B cell (primary cell): ENCODE results near the gene ARFGAP1.

ENCODE experiments used
- EZH2 ChIP-seq: IDR thresholded peaks from 2 replicates; pipeline ENCODE4 v1.6.1; 2012; ENCODE audit warnings: borderline replicate concordance, low read depth, mild to moderate bottlenecking, moderate library complexity, low read length; ENCODE audit not compliant: insufficient read depth, poor library complexity, severe bottlenecking
- TF ChIP-seq, protein P1 (sequence below): fragments of 200-600 bp; IDR thresholded peaks from one replicate; pipeline ENCODE4 v1.8.0; 2022; ENCODE audit warnings: antibody characterized with exemption, mild to moderate bottlenecking

DNA sequence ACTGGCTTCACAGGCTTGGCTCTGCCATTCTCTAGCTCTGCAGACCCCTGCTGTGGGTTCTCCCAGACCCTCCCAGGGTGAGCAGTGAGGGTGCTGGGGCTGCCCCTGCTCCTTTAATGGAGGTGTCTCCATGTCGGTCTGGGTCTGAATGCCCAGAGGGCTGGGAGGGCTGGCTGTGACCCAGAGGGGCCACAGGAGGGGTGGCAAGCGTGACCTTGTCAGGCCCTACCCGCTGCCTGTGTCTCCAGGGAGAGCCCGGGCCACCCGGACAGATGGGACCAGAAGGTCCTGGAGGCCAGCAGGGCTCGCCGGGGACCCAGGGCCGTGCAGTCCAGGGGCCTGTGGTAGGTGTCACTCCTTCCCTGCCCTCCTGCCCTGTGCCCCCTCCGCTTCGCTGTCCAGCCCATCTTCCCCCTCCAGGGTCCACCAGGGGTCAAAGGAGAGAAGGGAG lies 52.4 kb downstream of the ARFGAP1 start:
- no peak for TF ChIP-seq EZH2
- TF ChIP-seq, protein P1, sequence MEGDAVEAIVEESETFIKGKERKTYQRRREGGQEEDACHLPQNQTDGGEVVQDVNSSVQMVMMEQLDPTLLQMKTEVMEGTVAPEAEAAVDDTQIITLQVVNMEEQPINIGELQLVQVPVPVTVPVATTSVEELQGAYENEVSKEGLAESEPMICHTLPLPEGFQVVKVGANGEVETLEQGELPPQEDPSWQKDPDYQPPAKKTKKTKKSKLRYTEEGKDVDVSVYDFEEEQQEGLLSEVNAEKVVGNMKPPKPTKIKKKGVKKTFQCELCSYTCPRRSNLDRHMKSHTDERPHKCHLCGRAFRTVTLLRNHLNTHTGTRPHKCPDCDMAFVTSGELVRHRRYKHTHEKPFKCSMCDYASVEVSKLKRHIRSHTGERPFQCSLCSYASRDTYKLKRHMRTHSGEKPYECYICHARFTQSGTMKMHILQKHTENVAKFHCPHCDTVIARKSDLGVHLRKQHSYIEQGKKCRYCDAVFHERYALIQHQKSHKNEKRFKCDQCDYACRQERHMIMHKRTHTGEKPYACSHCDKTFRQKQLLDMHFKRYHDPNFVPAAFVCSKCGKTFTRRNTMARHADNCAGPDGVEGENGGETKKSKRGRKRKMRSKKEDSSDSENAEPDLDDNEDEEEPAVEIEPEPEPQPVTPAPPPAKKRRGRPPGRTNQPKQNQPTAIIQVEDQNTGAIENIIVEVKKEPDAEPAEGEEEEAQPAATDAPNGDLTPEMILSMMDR = no peak
